H9 (cell line): Measurements from ENCODE around the gene STK32B. TPM values are rescaled to one million over a fixed set of nuclear protein-coding genes. Genes with fewer than 3 reads are reported as not detected.

Experiments
- DNase-seq: peaks from one replicate; pipeline ENCODE4 v3.0.0-alpha.2; 2017
- H2AFZ ChIP-seq: one replicate; pipeline ENCODE4 v1.6.1; 2013; ENCODE audit warnings: mild to moderate bottlenecking, low read length, control low read depth, moderate library complexity
- H2AK5ac ChIP-seq: 2 replicates; pipeline ENCODE4 v1.6.1; 2013; ENCODE audit warnings: low read length, control low read depth, mixed read lengths; ENCODE audit not compliant: insufficient read length
- H2BK120ac ChIP-seq: one replicate; pipeline ENCODE4 v1.6.1; 2013; ENCODE audit warnings: low read depth, mild to moderate bottlenecking, low read length, control low read depth, inconsistent platforms; ENCODE audit not compliant: poor library complexity, severe bottlenecking
- H2BK12ac ChIP-seq: 2 replicates; pipeline ENCODE4 v1.6.1; 2013; ENCODE audit warnings: low read length, control low read depth, mixed read lengths, low read depth; ENCODE audit not compliant: insufficient read length
- H2BK15ac ChIP-seq: 2 replicates; pipeline ENCODE4 v1.6.1; 2013; ENCODE audit warnings: low read depth, low read length, control low read depth
- H2BK20ac ChIP-seq: one replicate; pipeline ENCODE4 v1.6.1; 2013; ENCODE audit warnings: low read depth, mild to moderate bottlenecking, low read length, control low read depth, inconsistent platforms; ENCODE audit not compliant: poor library complexity, severe bottlenecking
- H2BK5ac ChIP-seq: 2 replicates; pipeline ENCODE4 v1.6.1; 2013; ENCODE audit warnings: low read length, control low read depth, mixed read lengths; ENCODE audit not compliant: insufficient read length
- H3K14ac ChIP-seq: 2 replicates; pipeline ENCODE4 v1.6.1; 2013; ENCODE audit warnings: low read length, control low read depth; ENCODE audit not compliant: insufficient read depth
- H3K18ac ChIP-seq: 2 replicates; pipeline ENCODE4 v1.6.1; 2013; ENCODE audit warnings: low read depth, mild to moderate bottlenecking, mixed read lengths, low read length, control low read depth; ENCODE audit not compliant: insufficient read length
- H3K23ac ChIP-seq: 2 replicates; pipeline ENCODE4 v1.6.1; 2013; ENCODE audit warnings: low read length, control low read depth, mixed read lengths, low read depth; ENCODE audit not compliant: insufficient read length
- H3K23me2 ChIP-seq: 2 replicates; pipeline ENCODE4 v1.6.1; 2013; ENCODE audit warnings: low read depth, mild to moderate bottlenecking, mixed read lengths, low read length, control low read depth; ENCODE audit not compliant: insufficient read length, poor library complexity, severe bottlenecking
- H3K27ac ChIP-seq: 2 replicates; pipeline ENCODE4 v1.5.1; 2013; ENCODE audit warnings: low read length, control low read depth, mixed read lengths, low read depth; ENCODE audit not compliant: insufficient read length
- H3K27me3 ChIP-seq: 2 replicates; pipeline ENCODE4 v1.6.1; 2013; ENCODE audit warnings: low read length, control low read depth, inconsistent platforms; ENCODE audit not compliant: insufficient read depth
- H3K4ac ChIP-seq: 2 replicates; pipeline ENCODE4 v1.6.1; 2013; ENCODE audit warnings: low read depth, mild to moderate bottlenecking, control low read depth, inconsistent platforms, low read length, moderate library complexity
- H3K4me1 ChIP-seq: 2 replicates; pipeline ENCODE4 v1.6.1; 2013; ENCODE audit warnings: low read length, control low read depth, inconsistent platforms; ENCODE audit not compliant: insufficient read depth
- H3K4me2 ChIP-seq: 2 replicates; pipeline ENCODE4 v1.6.1; 2013; ENCODE audit warnings: low read length, control low read depth, mixed read lengths; ENCODE audit not compliant: insufficient read length, insufficient read depth
- H3K56ac ChIP-seq: 2 replicates; pipeline ENCODE4 v1.6.1; 2013; ENCODE audit warnings: low read depth, mild to moderate bottlenecking, mixed read lengths, low read length, control low read depth; ENCODE audit not compliant: insufficient read length
- H3K79me1 ChIP-seq: 2 replicates; pipeline ENCODE4 v1.6.1; 2013; ENCODE audit warnings: low read depth, mild to moderate bottlenecking, moderate library complexity, low read length, control low read depth, inconsistent platforms; ENCODE audit not compliant: insufficient read depth, poor library complexity, severe bottlenecking
- H3K79me2 ChIP-seq: 2 replicates; pipeline ENCODE4 v1.6.1; 2013; ENCODE audit warnings: low read length, control low read depth, inconsistent platforms; ENCODE audit not compliant: insufficient read depth
- H3K9ac ChIP-seq: 2 replicates; pipeline ENCODE4 v1.6.1; 2013; ENCODE audit warnings: low read length, control low read depth, mixed read lengths; ENCODE audit not compliant: insufficient read length; ENCODE audit errors: extremely low read depth
- H3K9me3 ChIP-seq: one replicate; pipeline ENCODE4 v1.6.1; 2013; ENCODE audit warnings: low read depth, low read length, inconsistent platforms; ENCODE audit not compliant: control insufficient read depth
- H3T11ph ChIP-seq: one replicate; pipeline ENCODE4 v1.6.1; 2013; ENCODE audit warnings: mild to moderate bottlenecking, low read length, control low read depth, inconsistent platforms
- H4K20me1 ChIP-seq: one replicate; pipeline ENCODE4 v1.6.1; 2013; ENCODE audit not compliant: control insufficient read depth, insufficient read length, insufficient read depth
- H4K5ac ChIP-seq: 2 replicates; pipeline ENCODE4 v1.6.1; 2013; ENCODE audit warnings: low read depth, mild to moderate bottlenecking, mixed read lengths, low read length, control low read depth; ENCODE audit not compliant: insufficient read length
- H4K8ac ChIP-seq: replicated peaks from 2 replicates; pipeline ENCODE4 v1.6.1; 2013; ENCODE audit warnings: low read length, control low read depth, mixed read lengths, low read depth; ENCODE audit not compliant: insufficient read length
- H4K91ac ChIP-seq: 2 replicates; pipeline ENCODE4 v1.6.1; 2013; ENCODE audit warnings: low read depth, mild to moderate bottlenecking, moderate library complexity, mixed read lengths, low read length, control low read depth; ENCODE audit not compliant: insufficient read length
- H3K27ac Mint-ChIP-seq, 3 experiments: 2 replicates in 2 of 3; 3 replicates in 1 of 3; pipeline ENCODE4 v1.8.0; 2020 to 2021; ENCODE audit warnings: mixed read lengths in 3 of 3, mild to moderate bottlenecking in 1 of 3, moderate library complexity in 1 of 3
- H3K27me3 Mint-ChIP-seq: 2 replicates; pipeline ENCODE4 v1.8.0; 2021; ENCODE audit warnings: low read depth, mild to moderate bottlenecking, moderate library complexity, mixed read lengths
- H3K36me3 Mint-ChIP-seq, 3 experiments: 2 replicates in 2 of 3; 3 replicates in 1 of 3; pipeline ENCODE4 v1.8.0; 2020 to 2021; ENCODE audit warnings: low read depth in 3 of 3, mixed read lengths in 3 of 3; ENCODE audit not compliant: insufficient read depth in 1 of 3
- H3K4me1 Mint-ChIP-seq, 2 experiments: 2 replicates each; pipeline ENCODE4 v1.8.0; 2020; ENCODE audit warnings: mixed read lengths in 2 of 2
- H3K4me3 Mint-ChIP-seq, 2 experiments: 2 replicates in 1 of 2; 3 replicates in 1 of 2; pipeline ENCODE4 v1.8.0; 2020 to 2021; ENCODE audit warnings: mild to moderate bottlenecking in 2 of 2, mixed read lengths in 2 of 2, moderate library complexity in 1 of 2
- H3K9me3 Mint-ChIP-seq, 2 experiments: 2 replicates in 1 of 2; 3 replicates in 1 of 2; pipeline ENCODE4 v1.8.0; 2020; ENCODE audit warnings: mild to moderate bottlenecking in 2 of 2, mixed read lengths in 2 of 2, moderate library complexity in 1 of 2
- total RNA-seq: library from RNA; stranded (reverse); gene quantifications from 2 replicates; pipeline ENCODE4 v1.2.1, GENCODE V29; 2021
- TF ChIP-seq, protein P1 (sequence below): fragments of 200-600 bp; sonication (generic); conservative IDR thresholded peaks from 3 replicates; pipeline ENCODE4 v1.8.0; 2021; ENCODE audit warnings: antibody characterized with exemption, mild to moderate bottlenecking

STK32B gene
- total RNA-seq, 1 experiment from 2014 or later, result 1.0 TPM

DNA sequence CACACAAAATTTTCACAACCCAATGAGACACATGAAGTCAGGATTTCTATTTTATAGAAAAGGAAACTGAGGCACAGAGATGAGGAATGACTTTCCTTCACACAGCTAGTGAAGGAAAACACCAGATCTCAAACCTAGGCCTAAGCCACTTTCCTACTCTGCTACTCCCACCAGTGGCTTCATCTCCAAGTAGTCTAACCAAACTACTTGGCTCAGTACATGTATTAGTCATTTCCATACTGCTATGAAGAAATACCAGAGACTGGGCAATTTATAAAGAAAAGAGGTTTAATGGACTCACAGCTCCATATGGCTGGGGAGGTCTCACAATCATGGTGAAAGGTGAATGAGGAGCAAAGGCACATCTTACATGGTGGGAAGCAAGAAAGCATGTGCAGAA lies 460.5 kb downstream of the STK32B start:
- H3K27ac ChIP-seq, result no peak overlapping the region
- no peak overlapping the region for H2BK20ac ChIP-seq
- Mint-ChIP-seq H3K4me3 (no peak overlapping the region), H3K4me1 (no peaks in the 10 kb centered on the region; a peak in 1 of 4 replicates), H3K36me3 (peaks cover 3 to 19% (median 18%) of the 10 kb centered on the region in 3 experiments), H3K27ac (no peak overlapping the region), H3K27me3 (no peaks in the 10 kb centered on the region), H3K9me3 (peaks cover 18 to 25% of the 10 kb centered on the region in 2 experiments)
- H2BK120ac ChIP-seq, result no peak overlapping the region
- H4K91ac ChIP-seq, result no peak overlapping the region
- no peaks in the 10 kb centered on the region for H4K20me1 ChIP-seq
- H3K27me3 ChIP-seq, result no peaks in the 10 kb centered on the region
- no peak overlapping the region for H4K5ac ChIP-seq
- H3K56ac ChIP-seq, result no peak overlapping the region
- H4K8ac ChIP-seq, result no peak overlapping the region
- no peak overlapping the region for H2AFZ ChIP-seq
- H2BK12ac ChIP-seq, result no peak overlapping the region
- no peaks in the 10 kb centered on the region for H3K79me2 ChIP-seq
- TF ChIP-seq, protein P1, sequence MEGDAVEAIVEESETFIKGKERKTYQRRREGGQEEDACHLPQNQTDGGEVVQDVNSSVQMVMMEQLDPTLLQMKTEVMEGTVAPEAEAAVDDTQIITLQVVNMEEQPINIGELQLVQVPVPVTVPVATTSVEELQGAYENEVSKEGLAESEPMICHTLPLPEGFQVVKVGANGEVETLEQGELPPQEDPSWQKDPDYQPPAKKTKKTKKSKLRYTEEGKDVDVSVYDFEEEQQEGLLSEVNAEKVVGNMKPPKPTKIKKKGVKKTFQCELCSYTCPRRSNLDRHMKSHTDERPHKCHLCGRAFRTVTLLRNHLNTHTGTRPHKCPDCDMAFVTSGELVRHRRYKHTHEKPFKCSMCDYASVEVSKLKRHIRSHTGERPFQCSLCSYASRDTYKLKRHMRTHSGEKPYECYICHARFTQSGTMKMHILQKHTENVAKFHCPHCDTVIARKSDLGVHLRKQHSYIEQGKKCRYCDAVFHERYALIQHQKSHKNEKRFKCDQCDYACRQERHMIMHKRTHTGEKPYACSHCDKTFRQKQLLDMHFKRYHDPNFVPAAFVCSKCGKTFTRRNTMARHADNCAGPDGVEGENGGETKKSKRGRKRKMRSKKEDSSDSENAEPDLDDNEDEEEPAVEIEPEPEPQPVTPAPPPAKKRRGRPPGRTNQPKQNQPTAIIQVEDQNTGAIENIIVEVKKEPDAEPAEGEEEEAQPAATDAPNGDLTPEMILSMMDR, result no peak
- H3K79me1 ChIP-seq, result no peaks in the 10 kb centered on the region
- H3K18ac ChIP-seq, result no peak overlapping the region
- no peak overlapping the region for H3K9ac ChIP-seq
- H3K9me3 ChIP-seq, result no peaks in the 10 kb centered on the region
- no peaks in the 10 kb centered on the region for H3K23me2 ChIP-seq
- no peak overlapping the region for H3T11ph ChIP-seq
- no peak overlapping the region for H3K14ac ChIP-seq
- H2BK5ac ChIP-seq, result no peak overlapping the region
- no peaks in the 10 kb centered on the region for H3K4me1 ChIP-seq
- no peak overlapping the region for H3K4me2 ChIP-seq
- DNase-seq, result no peak
- H2AK5ac ChIP-seq, result no peak overlapping the region
- H2BK15ac ChIP-seq, result no peak overlapping the region
- H3K4ac ChIP-seq, result no peak overlapping the region
- H3K23ac ChIP-seq, result no peak overlapping the region
